ENCODE measurements around the gene SEC23B.

The SEC23B gene

GRCh38 chr20:18587665-18588573 is 80.2 kb downstream of the SEC23B start, which contains the start of gene DTD1:
Gene DTD1, plus strand, starts transcription at chr20:18588054. Its CDS starts 19 bp downstream, at chr20:18588073.
- DNase-seq, result peak; percentile 19 to 96 (median 86)

DNA sequence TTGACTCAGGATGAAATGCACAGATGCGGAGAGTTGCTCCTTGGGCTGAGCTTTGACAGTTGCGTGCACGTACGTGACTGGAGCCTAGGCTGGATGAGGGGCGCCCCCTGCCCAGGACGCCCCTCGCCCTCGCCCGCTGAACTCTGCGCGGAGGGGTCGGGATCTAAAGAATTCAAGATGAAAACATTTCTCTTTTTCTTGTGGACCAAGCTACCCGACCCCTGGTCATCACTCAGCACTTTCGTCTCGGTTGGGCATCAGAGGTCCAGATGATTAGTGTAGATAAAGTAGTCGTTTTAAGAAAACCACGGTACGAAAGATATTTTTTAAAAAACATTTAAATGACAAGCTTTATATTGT is 80.8 kb downstream of the SEC23B start:
- DNase-seq, result peak in 12 of 56 donors; percentile 11 to 59 (median 32)

- no peak for DNase-seq
These were observed 82.4 kb downstream of the SEC23B start for GRCh38 chr20:18589941-18590674.

DNA sequence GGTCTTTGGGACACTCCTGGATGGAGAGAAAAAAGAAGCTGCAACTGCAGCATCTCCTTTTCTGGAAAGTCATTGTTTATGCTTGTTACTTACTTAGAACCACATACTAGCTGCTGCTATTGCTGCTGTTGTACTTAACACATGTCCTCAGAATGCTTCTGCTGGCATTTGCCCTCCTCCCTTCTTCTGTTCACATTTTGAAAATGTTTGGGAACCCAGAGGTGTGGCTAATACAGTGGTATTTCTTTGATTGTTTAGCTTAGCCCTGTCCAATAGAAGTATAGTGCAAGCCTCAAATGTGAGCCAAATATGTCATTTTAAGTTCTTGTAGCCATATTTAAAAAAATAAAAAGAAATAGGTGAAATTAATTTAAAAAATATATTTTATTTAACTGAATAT is 88.5 kb downstream of the SEC23B start:
- no peak for DNase-seq

DNA sequence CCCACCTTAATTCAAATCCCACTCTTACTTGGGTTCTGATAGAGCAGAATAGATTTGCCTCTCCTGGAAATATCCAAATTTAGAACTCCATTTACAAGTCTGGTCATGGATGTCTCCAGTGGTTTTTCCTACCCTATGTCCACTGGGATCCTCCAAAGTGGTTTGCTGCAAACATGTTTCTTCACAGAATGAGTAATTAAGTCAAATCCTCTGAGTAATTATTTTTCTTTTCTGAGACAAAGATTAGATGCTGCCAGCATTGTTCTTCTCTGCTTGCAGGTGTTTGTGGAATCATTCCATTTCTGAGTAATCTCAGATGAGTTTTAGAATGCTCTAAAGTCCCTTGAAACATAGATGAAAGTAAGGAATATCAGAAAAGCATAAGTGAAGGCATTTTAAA is 102.0 kb downstream of the SEC23B start:
- DNase-seq, result no peak
